OCI-LY1 (cell line): Measurements from ENCODE around the gene ANKRD11.

Source experiments
- CTCF ChIP-seq: fragments of 200-600 bp; sonication (generic), shearing (Covaris generic); IDR thresholded peaks from 2 replicates; pipeline ENCODE4 v1.5.1; 2017; ENCODE audit warnings: mild to moderate bottlenecking, antibody characterized with exemption, low read length, moderate library complexity, mixed read lengths
- EZH2 ChIP-seq: fragments of 200-600 bp; sonication (generic), shearing (Covaris generic); IDR thresholded peaks from 2 replicates; pipeline ENCODE4 v1.8.0; 2017; ENCODE audit warnings: borderline replicate concordance, mixed run types, mild to moderate bottlenecking, antibody characterized with exemption, low read length, moderate library complexity, mixed read lengths

DNA sequence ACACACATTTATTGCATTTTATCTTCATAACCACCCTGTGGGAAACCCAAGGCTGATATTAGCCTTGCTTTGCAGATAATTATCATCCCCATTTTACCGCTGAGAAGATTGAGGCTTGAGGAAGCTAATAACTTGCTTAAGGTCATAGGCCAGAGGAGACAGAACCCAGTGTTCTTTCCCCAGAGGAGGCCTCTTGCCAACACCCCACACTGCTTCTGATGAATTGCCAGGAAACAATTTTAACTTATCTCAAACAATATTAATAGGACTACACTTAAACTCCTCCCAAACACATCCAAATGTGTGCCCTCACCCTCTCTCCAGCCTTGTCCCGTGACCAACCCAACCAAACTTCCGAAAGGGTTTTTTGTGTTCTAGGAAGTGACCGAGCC lies 15.7 kb upstream of the ANKRD11 start:
- TF ChIP-seq CTCF: no peak
- TF ChIP-seq EZH2: no peak
